HG02943 (cell line): ENCODE data around the gene TP53I11.

ENCODE experiments used
- ATAC-seq: cut with Tn5 transposase; IDR thresholded peaks from one replicate; pipeline ENCODE4 v1.9.1; 2021; ENCODE audit warnings: mild to moderate bottlenecking, low read depth, moderate library complexity; ENCODE audit not compliant: unreplicated experiment

Gene TP53I11

GRCh38 chr11:44917741-44918140, 32.9 kb downstream of the TP53I11 start:
- ATAC-seq: no peak

GRCh38 chr11:44916801-44917385, 33.8 kb downstream of the TP53I11 start:
- no peak for ATAC-seq

GRCh38 chr11:44916331-44916730, 34.4 kb downstream of the TP53I11 start:
- no peak for ATAC-seq

- ATAC-seq: no peak
These were observed 35.1 kb downstream of the TP53I11 start for GRCh38 chr11:44915621-44916020.

- ATAC-seq: no peak
These were observed 35.7 kb downstream of the TP53I11 start for GRCh38 chr11:44915004-44915403.

- ATAC-seq: no peak
These were observed 36.6 kb downstream of the TP53I11 start for GRCh38 chr11:44914105-44914504.

GRCh38 chr11:44913502-44913901, 37.2 kb downstream of the TP53I11 start:
- no peak for ATAC-seq

GRCh38 chr11:44912270-44912987, 38.3 kb downstream of the TP53I11 start:
- ATAC-seq: no peak

DNA sequence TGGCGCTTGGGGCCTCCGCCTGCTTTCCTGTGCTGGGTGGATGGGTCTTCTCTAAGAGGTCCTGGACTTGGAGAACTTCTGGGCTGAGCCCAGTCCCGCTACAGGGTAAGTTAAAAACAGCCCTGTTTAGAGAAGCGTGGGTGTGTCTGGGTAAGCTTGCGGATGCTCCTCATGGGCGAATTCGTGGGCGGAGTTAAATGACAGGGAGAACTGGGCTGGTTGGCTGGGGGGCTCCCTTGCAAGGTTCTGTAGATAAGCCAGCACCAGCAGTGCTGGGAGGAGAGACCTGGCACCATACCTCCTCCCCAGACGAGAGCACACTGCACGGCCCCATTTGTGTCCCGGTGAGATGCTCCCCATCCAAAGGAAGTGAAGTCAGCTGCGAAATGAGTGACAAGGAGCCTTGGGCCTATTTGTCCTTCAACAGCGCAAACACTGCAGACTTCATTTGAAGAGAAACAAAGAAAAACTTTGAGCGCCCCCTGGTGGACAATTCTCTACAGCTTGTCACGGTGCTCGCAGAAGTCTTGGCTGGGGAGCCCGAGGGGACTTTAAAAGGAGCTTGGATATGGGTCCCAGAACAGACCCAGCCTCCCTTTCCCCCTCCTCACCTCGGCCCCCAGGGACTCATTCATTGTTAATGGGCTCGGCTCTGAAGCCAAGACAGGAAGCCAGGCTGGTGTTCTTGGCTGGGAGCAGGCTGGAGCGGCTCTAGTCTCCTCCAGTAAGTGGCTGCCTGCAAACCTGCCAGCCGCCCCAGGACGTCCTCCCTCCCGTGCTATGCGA, 39.5 kb downstream of the TP53I11 start:
- ATAC-seq: peak; percentile 67

DNA sequence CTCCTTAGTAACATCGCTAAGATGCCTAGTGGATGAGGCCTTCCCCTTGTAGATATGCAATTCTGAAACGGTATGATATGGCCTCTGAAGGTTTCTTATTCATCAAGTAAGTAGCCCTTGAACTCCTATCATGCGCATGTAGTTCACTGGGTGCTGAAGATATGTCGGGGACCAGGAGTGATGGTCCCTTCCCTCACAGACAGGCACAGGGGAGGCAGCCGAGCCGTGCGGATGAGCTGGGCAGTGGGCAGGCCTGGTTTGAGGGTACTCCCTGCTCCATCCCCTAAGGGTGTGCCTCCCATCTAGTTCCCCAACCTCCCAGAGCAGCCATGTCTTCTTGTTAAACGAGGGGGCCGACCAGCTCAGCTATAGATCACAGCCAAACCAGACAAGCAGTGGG, 40.1 kb downstream of the TP53I11 start:
- no peak for ATAC-seq

GRCh38 chr11:44909557-44909956, 41.1 kb downstream of the TP53I11 start:
- ATAC-seq: no peak

GRCh38 chr11:44906649-44907048, 44.0 kb downstream of the TP53I11 start:
- no peak for ATAC-seq

- ATAC-seq: no peak
These were observed 45.4 kb downstream of the TP53I11 start for GRCh38 chr11:44905131-44905866.

- no peak for ATAC-seq
These were observed 46.2 kb downstream of the TP53I11 start for GRCh38 chr11:44904261-44905020.

DNA sequence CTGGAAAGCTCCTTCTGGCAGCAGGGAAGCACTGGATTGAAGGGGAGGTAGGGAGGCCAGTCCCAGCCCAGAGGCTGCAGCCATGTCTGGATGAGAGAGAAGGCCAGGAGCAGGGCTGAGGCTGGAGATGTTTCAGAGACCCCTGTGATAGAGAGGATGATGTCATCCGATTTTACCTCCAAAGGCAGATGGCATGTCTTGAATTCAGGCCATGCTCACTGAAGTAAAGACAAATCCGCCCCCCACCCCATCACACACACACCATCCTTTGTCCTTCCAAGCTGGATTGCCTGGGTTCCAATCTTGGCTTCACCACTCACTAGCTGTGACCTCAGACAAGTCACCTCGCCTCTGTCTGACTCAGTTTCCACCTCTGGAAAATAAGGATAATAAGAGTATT, 47.2 kb downstream of the TP53I11 start:
- ATAC-seq: no peak

DNA sequence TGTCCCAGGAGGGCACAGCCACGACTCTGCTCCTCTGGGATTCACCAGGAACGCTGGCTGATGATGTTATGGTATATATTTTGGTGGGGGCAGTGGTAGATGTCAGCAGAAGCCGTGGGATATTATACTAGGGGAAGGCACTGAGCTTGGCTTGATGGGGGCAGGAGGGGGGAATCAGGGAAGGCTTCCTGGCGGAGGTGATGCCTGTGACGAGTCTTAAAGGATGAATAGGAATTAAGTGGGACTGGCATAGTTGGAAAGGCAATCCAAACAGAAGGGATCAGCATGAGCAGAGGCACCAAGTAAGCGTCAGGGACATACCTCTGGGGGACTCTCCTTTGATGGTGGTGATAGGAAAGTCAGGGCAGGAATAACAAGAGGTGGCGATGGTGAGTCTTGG, 47.6 kb downstream of the TP53I11 start:
- ATAC-seq: no peak

DNA sequence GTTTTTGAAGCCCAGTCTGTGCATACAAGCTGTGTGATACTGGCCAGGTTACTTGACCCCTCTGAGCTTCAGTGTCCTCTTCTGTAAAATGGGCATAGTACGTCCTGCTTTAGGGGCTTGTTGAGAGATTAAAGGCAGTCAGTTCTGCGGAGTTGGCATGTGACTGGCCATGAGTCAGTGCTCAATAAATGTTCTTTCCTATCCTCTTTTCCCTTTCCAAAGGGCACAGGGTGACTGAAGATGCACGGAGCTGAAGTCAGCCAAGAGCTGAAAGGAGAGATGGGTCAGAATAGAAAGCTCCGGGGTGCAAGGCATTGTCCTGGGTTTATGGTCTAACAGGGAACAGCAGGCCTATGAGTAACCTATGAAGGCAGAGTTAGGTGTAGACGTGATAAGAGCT, 48.9 kb downstream of the TP53I11 start:
- no peak for ATAC-seq

GRCh38 chr11:44901120-44901633, 49.5 kb downstream of the TP53I11 start:
- ATAC-seq: no peak

DNA sequence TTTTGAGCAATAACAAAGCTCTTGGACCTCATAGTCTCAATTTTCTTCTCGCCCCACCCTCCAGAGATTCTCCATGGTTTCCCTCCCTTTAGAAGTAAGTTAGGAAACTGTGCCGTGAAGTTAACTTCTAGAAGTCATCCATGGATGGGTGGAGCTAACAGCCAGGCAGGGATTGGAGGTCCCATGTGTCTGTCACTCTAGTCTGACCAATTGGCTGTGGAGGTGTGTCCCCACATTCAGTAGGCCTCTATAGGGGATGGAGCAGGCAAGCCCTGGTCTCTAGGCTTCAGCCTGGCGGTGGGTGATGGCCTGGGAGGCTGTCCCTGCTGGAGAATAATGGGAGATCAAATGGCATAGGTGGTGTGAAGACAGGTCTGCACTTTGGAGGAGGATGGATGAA, 50.7 kb downstream of the TP53I11 start:
- ATAC-seq: no peak
